GM18858 (cell line): Measurements from ENCODE around the gene CTRB1.
A peak's percentile ranks its signal among the peaks of the same experiment; 100 is the strongest.

Experiments
- ATAC-seq: cut with Tn5 transposase; IDR thresholded peaks from one replicate; pipeline ENCODE4 v1.9.1; 2021; ENCODE audit not compliant: unreplicated experiment

The CTRB1 gene

GRCh38 chr16:75252946-75253911 lies 34.4 kb downstream of the CTRB1 start:
- ATAC-seq = no peak

- ATAC-seq = no peak
Observed at GRCh38 chr16:75254359-75254837, 35.6 kb downstream of the CTRB1 start.

- ATAC-seq = no peak
Observed at GRCh38 chr16:75256059-75256571, 37.3 kb downstream of the CTRB1 start.

- no peak for ATAC-seq
Observed at GRCh38 chr16:75256696-75257343, 38.0 kb downstream of the CTRB1 start.

GRCh38 chr16:75257886-75258806 lies 39.4 kb downstream of the CTRB1 start:
- no peak for ATAC-seq

- ATAC-seq = no peak
Observed at GRCh38 chr16:75258807-75259141, 40.0 kb downstream of the CTRB1 start.

GRCh38 chr16:75260851-75261589 lies 42.2 kb downstream of the CTRB1 start:
- ATAC-seq = no peak

GRCh38 chr16:75261590-75262078 lies 42.8 kb downstream of the CTRB1 start:
- no peak for ATAC-seq

- no peak for ATAC-seq
Observed at GRCh38 chr16:75262104-75262799, 43.5 kb downstream of the CTRB1 start.

GRCh38 chr16:75262800-75263127 lies 44.0 kb downstream of the CTRB1 start:
- no peak for ATAC-seq

- ATAC-seq = no peak
Observed at GRCh38 chr16:75263291-75263962, 44.6 kb downstream of the CTRB1 start.

GRCh38 chr16:75263963-75264445 lies 45.2 kb downstream of the CTRB1 start:
- no peak for ATAC-seq

GRCh38 chr16:75264457-75264998 lies 45.7 kb downstream of the CTRB1 start:
- no peak for ATAC-seq

GRCh38 chr16:75264999-75265910 lies 46.5 kb downstream of the CTRB1 start:
- ATAC-seq = peak; percentile 18

GRCh38 chr16:75265911-75266701 lies 47.3 kb downstream of the CTRB1 start:
- ATAC-seq = peak; percentile 64

GRCh38 chr16:75266738-75267630 lies 48.2 kb downstream of the CTRB1 start:
- ATAC-seq = no peak
